GM18502 (cell line): ENCODE results near the gene TRIM38.

Experiments
- ATAC-seq: cut with Tn5 transposase; IDR thresholded peaks from one replicate; pipeline ENCODE4 v1.9.1; 2021; ENCODE audit warnings: mild to moderate bottlenecking; ENCODE audit not compliant: unreplicated experiment, poor library complexity

Gene TRIM38

DNA sequence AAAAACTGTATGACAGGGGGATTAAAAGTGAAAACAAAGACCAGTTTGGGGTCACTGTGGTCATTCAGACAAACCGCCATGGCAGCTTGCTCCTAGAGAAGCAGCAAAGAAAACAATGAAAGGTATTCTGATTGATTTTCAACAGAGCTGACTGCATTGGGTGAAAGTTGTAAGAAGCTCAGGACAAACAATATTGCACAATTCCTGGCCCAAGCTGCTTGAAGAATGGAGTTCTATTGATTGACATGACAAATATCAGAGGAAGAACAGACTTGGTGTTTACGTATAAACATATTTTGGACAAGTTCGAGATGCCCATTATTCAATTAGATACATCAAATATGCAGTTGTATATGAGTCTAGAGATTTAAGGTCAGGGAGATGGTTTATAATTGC is 62.0 kb downstream of the TRIM38 start:
- ATAC-seq: no peak

DNA sequence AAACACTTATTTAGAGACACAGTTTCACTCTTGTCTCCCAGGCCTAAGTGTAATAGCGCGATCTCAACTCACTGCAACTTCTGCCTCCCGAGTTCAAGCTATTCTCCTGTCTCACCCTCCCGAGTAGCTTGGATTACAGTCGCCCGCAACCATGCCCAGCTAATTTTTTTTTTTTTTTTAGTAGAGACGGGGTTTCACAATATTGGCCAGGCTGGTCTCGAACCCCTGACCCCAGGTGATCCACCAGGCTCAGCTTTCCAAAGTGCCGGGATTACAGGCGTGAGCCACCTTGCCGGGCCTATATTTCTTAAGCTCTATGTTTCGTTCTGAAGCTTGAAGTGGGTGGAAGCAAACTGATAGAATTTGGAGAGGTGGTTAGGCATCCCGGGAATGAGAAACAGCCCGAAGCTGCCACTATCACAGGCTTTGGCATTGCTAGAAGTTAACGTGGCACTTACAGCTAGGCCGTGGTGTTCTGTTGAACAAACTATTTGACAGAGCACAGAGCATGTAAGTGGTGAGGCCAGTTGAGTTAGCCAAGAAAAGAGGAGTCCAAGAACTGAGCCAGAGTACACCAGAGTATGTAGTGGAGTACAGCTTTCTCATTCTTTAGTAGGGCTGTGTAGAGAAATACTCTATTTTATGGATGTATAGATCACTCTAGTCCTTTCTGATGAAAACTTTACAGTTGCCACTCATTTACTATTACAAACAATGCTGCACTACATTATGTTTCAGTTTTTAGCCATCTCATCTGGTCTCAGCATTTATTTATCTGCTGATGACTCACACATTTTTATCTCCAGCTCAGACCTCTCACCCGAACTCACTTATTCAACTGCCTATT is 62.7 kb downstream of the TRIM38 start:
- no peak for ATAC-seq

DNA sequence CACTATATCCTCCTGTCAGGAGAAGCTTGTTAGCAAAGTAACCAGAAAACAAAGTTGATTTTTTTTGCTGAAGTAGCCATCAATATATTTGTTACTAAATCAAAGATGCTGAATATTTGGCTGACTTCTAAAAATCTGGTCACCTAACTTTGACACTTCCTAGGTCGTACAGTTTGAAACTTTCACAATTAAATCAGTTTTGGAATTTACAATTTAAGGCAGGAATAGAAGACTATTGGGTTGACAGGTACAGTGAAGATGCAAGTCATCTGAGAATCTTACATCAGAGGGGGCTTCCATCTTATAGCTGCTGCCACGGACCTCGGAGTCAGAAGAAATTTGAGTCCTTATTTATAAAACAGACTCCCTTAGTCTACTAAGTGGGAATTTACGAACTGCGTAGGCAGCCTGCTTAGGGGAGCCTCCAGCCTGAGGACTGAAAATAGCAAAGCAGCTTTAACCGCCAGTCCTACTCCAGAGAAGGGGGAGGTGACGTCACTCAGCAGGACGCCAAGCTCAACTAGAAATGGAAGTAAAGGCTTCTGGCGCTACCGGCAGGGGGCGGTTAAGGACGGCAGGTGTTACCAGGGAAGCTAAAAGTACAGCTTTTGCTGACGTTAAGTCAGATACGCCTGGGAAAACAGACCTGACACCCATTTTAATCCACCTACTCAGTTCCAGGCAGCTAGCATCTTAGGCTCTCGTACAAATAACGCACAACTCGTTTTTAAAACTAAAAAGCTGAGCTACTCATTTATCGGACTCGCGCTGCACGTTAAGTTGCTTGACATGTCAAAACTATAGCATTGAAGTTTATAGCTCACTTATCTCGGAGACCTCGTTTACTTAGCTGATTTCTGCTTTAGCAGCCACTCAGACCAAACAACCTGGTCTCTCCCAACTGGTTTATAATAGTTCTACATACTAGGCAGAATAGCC is 63.6 kb downstream of the TRIM38 start:
- peak; percentile 47 for ATAC-seq

DNA sequence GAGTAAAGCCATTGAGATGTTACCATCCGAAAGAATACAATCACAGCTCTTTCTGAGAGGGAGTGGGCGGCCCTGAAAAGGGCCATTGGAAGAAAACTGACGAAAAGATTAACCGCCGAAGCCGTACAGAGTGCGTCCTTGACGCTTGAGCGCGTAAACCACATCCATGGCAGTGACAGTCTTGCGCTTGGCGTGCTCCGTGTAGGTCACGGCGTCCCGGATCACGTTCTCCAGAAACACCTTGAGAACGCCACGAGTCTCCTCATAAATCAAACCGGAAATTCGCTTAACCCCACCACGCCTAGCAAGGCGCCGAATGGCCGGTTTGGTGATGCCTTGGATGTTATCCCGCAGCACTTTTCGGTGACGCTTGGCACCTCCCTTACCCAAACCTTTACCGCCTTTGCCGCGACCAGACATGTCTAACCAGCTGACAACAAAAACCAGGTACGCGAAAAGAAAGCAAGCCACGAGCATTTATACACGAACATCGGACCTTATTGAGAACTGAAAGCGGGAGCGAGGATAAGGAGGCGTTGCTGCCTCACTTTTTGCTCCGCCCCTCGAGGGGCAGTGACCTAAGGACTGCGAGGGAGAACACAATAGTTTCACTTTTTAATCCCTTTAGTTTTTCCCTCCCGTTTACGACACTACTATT is 64.4 kb downstream of the TRIM38 start:
- ATAC-seq: peak; percentile 47

DNA sequence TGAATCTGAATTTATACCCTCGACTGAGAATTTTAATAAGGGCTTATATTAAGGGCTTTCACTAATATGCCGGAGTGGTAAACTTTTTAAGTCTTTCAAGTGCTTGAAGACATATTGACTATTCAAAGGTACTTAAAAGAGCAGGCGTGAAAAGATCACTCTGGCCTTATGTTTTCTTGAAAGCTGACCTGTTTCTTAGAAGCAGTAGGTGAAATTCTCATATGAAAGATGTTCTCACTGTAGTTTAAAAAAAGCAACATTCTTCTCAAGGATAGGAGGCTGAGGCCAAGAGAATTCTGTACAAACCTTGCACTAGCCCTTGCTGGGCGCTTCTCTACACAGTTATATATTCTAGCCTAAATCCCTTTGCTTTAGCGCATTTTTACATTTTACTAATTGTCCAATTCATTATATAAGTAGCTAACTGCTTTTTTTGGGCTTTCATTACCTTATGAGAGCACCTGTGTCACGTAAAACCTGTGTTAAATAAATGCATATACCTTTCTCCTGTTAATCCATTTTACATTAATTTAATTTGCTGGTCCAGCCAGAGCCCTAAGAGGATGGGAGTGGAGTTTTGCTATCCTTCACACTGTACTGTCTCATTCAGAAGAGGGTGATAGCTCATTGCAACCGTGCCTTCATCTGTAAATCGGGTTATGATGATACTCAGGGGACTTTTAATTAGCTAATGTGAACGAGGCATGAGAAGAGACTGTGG is 65.0 kb downstream of the TRIM38 start:
- no peak for ATAC-seq

DNA sequence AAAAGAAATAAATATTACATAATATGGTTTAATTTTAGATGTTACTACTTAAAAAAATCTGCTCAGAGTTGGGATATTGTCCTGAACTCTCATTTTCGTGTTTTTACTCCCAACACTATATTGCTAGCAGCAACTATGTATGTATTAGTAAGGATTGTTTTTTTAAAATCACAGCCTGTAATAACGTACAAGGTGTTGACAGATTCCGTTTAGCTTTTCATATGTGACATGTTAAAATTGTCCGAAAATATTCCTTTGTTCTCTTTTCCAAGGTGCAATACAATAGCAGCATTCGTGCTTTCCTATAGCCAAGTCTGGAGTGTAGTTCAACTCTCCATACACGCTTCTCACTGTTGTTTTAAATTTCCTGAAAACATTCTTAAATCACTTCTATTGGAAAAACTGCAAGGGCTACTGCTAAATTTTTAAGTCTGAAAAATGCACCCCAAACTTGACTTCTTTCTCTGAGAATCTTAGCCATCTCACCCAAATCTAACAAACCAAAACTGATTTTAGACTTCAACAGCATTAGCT is 65.7 kb downstream of the TRIM38 start:
- no peak for ATAC-seq

DNA sequence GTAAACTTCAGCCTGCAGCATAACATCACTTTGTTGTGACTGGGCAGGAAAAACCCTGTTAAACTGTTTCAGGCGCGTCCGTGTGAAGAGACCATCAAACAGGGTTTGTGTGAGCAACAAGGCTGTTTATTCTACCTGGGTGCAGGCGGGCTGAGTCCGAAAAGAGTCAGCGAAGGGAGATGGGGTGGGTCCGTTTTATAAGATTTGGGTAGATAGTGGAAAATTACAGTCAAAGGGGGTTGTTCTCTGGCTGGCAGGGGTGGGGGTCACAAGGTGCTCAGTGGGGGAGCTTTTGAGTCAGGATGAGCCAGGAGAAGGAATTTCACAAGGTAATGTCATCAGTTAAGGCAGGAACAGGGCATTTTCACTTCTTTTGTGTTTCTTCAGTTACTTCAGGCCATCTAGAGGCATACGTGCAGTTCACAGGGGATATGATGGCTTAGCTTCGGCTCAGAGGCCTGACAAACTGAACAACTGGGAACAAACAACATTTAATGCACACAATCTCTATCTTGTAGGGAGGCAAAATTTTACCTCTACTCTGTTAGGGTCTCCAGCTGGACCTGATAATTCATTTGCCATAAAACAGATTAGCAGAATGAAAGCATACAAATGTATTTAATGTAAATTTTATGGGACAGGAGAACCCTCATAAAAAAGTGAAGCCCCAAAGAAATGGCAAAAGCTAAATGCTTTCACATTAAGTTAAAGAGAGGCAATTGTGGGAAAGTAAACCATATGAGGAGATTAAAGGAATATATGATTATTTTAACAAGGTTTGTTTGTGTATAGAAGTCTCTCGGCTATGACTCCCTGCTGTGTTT is 66.4 kb downstream of the TRIM38 start:
- ATAC-seq: no peak

DNA sequence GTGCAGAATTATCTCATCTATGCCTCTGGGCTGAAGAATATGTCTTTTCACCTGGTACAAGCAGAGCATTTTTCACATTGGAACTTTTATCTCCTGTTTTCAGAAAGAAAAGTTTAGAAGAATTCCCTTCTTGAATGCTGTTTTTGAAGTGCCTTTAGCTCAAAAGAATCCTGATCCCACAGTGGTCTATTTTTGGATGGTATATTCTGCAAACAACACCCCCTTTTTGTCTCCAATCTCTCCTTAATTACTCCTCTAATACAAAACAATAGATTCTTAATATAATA is 66.9 kb downstream of the TRIM38 start:
- no peak for ATAC-seq

DNA sequence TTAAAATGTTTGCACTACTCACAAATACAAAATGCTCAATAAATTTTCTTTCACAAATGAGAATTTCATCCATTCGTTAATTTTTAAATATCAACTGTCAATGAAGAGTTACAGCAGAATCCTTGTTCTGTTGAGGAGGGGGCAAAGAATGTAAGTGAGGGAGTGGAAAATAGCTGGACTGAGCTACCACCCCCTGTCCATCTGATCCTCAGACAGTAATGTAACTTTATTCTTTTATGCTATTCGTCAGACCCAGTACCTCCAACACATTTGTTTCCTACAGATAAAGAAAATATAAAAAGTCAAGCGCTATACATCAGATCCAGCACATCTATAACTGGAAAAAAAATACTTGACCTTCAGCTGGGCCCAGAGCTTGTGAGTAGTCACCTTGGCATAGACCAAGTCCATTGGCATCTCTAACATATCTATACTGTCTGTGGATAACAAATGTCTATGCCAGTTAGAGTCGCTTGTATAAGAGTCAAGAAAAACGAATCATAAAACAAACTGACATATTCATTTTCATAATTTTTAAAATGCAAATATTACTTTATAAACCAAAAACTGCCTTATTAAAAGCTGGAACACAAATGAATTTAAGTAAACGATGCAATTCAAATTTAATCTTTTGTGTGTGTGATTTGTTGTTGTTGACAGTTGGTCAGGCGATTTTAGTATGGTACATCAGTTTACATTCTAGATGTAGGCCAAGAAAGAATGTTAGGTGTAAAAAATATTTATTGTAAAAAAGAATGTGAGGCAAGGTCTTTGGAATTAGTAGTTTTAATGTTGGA is 67.5 kb downstream of the TRIM38 start:
- ATAC-seq: no peak

DNA sequence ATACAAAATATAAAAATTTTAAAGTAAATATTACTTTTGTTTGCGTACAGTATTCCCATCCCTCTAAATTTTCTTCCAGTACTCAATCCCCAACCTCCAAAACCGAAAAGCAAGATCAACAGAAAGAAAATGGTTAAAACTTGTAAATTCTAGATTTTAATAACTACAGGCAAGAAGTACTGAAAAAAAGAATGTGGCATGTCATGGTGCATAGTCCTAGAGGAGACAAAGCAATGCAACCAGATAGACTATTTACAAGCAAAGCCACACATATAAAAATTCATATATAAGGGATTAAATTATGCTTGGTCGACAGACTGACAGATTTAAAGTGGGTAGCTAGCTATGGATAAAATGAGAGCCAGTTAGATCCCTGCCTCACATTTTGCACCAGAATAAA is 68.1 kb downstream of the TRIM38 start:
- ATAC-seq: no peak

DNA sequence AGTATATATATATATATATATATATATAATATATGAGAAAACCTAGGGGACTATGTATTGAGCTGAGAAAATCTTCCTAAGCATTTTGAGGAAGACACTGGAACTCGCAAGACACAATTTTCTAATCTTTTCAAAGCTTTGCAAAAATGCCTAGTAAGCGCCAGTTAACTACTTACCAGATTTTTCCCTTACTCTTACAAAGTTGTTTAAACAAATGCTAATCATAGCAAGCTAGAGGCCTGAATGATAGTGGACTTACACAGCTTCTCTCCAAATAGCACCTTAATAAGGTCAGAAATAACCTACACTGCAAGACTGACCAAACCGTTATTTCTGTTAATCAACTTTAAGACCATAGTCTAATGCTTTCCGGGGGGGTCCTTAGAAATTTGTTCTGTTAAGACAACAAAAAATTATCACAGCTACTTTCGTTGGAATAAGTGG is 68.6 kb downstream of the TRIM38 start:
- no peak for ATAC-seq

DNA sequence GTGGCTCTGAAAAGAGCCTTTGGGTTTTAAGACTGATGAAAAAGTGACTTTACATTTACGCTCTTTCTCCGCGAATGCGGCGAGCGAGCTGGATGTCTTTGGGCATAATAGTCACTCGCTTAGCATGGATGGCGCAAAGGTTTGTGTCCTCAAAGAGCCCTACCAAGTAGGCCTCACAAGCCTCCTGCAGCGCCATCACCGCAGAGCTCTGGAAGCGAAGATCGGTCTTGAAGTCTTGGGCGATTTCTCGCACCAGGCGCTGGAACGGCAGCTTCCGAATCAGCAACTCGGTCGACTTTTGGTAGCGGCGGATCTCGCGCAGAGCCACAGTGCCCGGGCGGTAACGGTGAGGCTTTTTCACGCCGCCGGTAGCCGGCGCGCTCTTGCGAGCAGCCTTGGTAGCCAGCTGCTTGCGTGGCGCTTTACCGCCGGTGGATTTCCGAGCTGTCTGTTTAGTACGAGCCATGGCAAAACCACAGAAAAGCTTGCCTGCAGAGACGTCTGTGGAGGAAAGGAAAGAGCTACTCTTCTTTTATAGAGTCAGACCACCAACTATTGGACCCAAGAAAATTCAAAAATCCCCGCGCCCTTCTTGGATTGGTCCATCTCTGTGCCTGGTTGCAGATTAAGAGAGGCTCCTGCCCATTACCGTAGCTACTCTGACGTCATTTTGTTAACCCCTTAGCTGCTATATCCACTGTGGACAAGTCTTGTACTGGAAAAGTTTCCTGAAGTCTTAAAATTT is 69.2 kb downstream of the TRIM38 start:
- ATAC-seq: peak; percentile 58

DNA sequence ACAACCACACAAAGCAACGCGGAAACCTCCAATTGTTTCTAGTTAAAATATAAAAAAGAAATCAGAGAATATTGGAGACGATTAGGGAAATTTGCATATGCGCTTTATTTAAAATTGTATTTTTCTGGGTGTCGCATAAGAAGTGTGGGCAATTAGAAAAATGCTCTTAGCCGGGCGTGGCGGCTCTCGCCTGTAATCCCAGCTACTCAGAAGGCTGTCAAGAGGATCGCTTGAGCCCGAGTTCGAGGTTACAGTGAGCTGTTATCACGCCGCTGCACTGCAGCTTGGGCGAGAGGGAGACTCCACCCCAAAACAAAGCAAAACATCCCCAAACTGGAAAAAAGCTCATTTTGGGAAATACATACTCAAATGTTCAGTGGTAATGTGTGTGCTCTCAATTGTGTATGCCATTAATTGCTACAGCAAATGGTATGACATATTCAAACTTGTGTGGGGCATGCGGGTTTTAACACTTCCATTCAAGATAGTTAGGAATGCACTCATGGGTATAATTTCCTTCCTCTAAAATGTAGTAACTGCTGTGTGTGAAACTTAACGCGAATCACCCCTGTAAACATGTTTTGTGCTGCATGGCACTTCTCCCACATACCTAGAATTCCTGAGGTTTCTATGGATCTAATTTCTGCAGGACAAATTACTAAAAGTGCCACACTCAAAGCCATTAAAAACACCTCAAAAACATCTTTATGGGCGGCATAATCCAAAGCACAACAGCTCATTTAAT is 69.9 kb downstream of the TRIM38 start:
- no peak for ATAC-seq

DNA sequence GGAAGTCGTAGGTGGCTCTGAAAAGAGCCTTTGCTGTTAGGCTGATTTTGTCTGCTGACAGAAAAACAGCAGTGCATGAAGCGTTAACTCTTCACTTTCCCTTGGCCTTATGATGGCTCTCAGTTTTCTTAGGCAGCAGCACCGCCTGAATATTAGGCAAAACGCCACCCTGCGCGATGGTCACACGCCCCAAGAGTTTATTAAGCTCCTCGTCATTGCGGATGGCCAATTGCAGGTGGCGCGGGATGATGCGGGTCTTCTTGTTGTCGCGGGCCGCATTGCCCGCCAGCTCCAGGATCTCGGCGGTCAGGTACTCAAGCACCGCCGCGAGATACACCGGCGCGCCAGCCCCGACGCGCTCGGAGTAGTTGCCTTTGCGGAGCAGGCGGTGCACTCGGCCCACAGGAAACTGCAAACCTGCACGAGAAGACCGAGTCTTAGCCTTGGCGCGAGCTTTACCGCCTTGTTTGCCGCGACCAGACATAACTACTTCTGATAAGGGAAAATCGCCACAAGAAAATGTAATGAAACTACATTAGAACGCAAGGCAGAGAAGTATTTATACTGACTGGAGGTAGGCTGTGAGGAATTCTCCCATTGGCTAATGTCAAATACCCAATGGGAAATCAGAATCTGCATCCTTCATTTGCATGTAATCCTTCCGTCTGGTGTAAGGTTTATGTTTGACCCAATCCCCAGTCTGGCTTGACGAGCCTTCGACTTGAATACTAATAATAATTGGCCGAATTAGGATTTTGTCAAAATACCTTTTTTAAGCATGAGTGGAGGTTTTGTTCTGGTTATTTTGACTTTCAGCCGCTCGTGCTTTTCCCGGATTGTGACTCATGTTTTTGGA is 70.7 kb downstream of the TRIM38 start:
- peak; percentile 64 for ATAC-seq

DNA sequence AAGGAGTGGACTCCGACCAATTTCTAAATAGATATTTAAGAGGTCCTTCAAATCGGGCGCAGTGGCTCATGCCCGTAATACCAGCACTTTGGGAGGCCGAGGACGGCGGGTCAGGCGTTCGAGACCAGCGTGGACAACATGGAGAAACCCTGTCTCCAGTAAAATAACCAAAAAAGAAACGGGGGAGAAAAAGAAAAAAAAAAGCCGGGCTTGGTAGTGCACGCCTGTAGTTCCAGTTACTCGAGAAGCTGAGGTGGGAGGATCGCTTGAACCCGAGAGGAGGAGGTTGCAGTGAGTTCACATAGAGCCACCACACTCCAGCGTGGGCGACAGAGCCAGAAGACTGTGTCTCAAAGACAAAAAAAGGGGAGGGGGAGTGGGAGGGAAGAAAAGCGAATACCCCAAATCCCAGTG is 71.3 kb downstream of the TRIM38 start:
- ATAC-seq: no peak

DNA sequence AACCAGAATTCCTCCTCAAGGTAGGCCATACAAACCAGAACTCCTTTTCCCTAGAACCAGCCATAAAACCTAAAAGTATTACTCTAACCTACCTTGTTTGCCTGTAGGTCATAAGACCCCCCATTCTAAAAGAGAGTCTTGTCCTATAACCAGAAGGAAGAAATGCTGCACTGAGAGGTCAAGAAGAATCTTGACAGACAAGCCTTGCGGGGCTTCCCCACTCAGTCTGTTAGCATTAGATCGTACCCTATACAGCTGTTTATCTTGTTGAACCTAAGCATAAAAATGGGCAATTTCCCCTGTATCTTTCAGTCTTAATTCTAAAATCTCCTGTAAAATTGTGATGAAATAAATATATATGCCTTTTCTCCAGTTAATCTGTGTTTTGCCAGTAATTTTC is 72.3 kb downstream of the TRIM38 start:
- ATAC-seq: no peak
